ENCODE measurements around the gene GBF1.

Gene GBF1

GRCh38 chr10:102267748-102268147 lies 22.4 kb downstream of the GBF1 start:
- Mint-ChIP-seq H3K4me3 (peak overlapping the region; percentile 55), H3K27ac (peak overlapping the region; percentile 94), H3K27me3 (no peaks in the 10 kb centered on the region), H3K36me3 (ENCODE audit: low read depth) (peaks cover 27% of the 10 kb centered on the region), H3K9me3 (no peaks in the 10 kb centered on the region), H3K4me1 (peaks cover 55% of the 10 kb centered on the region)
- no peak for DNase-seq
- ATAC-seq, result peak; percentile 95

GRCh38 chr10:102268375-102268888 lies 23.1 kb downstream of the GBF1 start:
- peak; percentile 60 for ATAC-seq
- no peaks in the 10 kb centered on the region for H3K27me3 Mint-ChIP-seq
- H3K27ac Mint-ChIP-seq, result peak overlapping the region; percentile 94
- peak overlapping the region; percentile 55 for H3K4me3 Mint-ChIP-seq
- DNase-seq, result no peak
- H3K36me3 Mint-ChIP-seq (ENCODE audit: low read depth), result peaks cover 23% of the 10 kb centered on the region
- H3K4me1 Mint-ChIP-seq, result peaks cover 59% of the 10 kb centered on the region
- H3K9me3 Mint-ChIP-seq, result no peaks in the 10 kb centered on the region

GRCh38 chr10:102269017-102269416 lies 23.7 kb downstream of the GBF1 start:
- H3K4me3 Mint-ChIP-seq, result peak overlapping the region; percentile 55
- no peaks in the 10 kb centered on the region for H3K9me3 Mint-ChIP-seq
- H3K36me3 Mint-ChIP-seq (ENCODE audit: low read depth), result peaks cover 23% of the 10 kb centered on the region
- peak overlapping the region; percentile 94 for H3K27ac Mint-ChIP-seq
- no peak for ATAC-seq
- H3K4me1 Mint-ChIP-seq, result peaks cover 65% of the 10 kb centered on the region
- no peaks in the 10 kb centered on the region for H3K27me3 Mint-ChIP-seq
- no peak for DNase-seq

DNA sequence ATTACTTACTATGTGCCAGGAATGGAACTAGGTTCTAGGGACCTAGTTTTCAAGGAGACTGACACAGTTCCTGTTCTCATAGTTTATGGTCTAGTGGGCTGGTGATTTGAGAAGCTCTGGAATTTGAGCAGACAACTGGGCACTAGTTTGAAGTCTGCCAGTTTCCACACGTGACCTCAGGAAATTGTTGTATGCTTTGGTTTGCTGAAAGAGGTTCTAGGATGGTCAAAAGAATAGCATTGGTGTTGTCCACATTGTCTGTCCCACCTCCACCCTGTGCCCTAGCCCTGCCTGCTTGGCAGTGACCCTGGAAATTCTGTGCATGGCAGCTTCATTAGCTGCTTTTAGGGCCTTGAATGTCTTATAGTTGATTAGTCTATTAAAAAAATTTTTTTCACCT lies 28.7 kb downstream of the GBF1 start:
- ATAC-seq (no peak), DNase-seq (no peak)
- peaks cover 14% of the 10 kb centered on the region for H3K36me3 Mint-ChIP-seq (ENCODE audit: low read depth)
- no peak overlapping the region for H3K27ac Mint-ChIP-seq
- no peaks in the 10 kb centered on the region for H3K9me3 Mint-ChIP-seq
- H3K4me3 Mint-ChIP-seq, result no peak overlapping the region
- peaks cover 31% of the 10 kb centered on the region for H3K4me1 Mint-ChIP-seq
- H3K27me3 Mint-ChIP-seq, result no peaks in the 10 kb centered on the region

DNA sequence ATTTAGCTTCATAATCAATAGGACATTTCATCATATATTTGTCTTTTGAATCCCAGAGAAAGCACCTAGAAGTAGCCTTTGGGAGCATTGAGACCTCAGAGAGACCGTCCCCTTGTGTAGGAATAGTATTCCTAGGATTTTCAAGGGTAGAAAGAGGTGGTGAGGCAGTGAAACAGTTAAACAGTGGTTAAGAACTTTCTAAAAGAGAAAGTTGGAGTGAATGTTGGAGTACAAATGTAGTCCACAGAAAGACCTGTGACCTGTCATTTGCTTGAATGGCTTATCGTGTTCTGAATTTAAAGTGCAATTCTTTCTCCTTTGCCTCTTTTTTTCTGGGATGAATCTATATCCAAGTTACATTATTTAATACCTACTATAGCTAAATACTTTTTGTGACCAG lies 30.0 kb downstream of the GBF1 start:
- Mint-ChIP-seq H3K27me3 (no peaks in the 10 kb centered on the region), H3K4me3 (no peak overlapping the region), H3K27ac (no peak overlapping the region), H3K4me1 (peaks cover 35% of the 10 kb centered on the region), H3K36me3 (ENCODE audit: low read depth) (peaks cover 12% of the 10 kb centered on the region), H3K9me3 (no peaks in the 10 kb centered on the region)
- no peak for DNase-seq
- ATAC-seq, result no peak

GRCh38 chr10:102279104-102279503 lies 33.8 kb downstream of the GBF1 start:
- H3K27me3 Mint-ChIP-seq, result no peaks in the 10 kb centered on the region
- no peak overlapping the region for H3K27ac Mint-ChIP-seq
- peaks cover 42% of the 10 kb centered on the region for H3K4me1 Mint-ChIP-seq
- H3K36me3 Mint-ChIP-seq (ENCODE audit: low read depth), result peaks cover 8% of the 10 kb centered on the region
- ATAC-seq (no peak), DNase-seq (no peak)
- no peak overlapping the region for H3K4me3 Mint-ChIP-seq
- no peaks in the 10 kb centered on the region for H3K9me3 Mint-ChIP-seq

GRCh38 chr10:102280397-102281101 lies 35.2 kb downstream of the GBF1 start:
- peaks cover 8% of the 10 kb centered on the region for H3K36me3 Mint-ChIP-seq (ENCODE audit: low read depth)
- H3K27me3 Mint-ChIP-seq, result no peaks in the 10 kb centered on the region
- H3K4me3 Mint-ChIP-seq, result peak overlapping the region; percentile 15
- no peak for DNase-seq
- H3K27ac Mint-ChIP-seq, result peak overlapping the region; percentile 20
- ATAC-seq, result no peak
- H3K9me3 Mint-ChIP-seq, result no peaks in the 10 kb centered on the region
- peaks cover 55% of the 10 kb centered on the region for H3K4me1 Mint-ChIP-seq

DNA sequence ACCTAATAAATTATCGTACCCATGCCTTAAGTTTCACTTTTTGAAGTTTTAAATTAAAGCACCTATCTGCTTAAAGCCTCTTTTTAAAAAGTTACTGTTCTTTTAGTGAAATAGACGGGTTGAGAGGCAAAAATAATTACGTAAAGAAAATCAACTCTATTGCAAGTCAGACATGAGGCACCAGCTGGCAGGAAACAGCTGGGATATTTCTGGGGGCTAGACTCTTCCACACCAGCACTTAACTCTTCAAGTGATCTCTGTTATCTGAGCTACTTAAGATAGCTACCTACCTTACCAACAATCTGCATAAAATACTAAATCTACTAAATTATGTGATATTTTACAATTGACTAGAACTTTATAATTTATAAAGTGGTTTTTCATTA lies 35.8 kb downstream of the GBF1 start:
- Mint-ChIP-seq H3K4me1 (peaks cover 60% of the 10 kb centered on the region), H3K27ac (peak overlapping the region; percentile 20), H3K27me3 (no peaks in the 10 kb centered on the region), H3K4me3 (no peak overlapping the region), H3K36me3 (ENCODE audit: low read depth) (peaks cover 8% of the 10 kb centered on the region), H3K9me3 (no peaks in the 10 kb centered on the region)
- ATAC-seq, result no peak
- no peak for DNase-seq

GRCh38 chr10:102283488-102283887 lies 38.2 kb downstream of the GBF1 start:
- H3K9me3 Mint-ChIP-seq, result no peaks in the 10 kb centered on the region
- H3K4me1 Mint-ChIP-seq, result peaks cover 80% of the 10 kb centered on the region
- H3K4me3 Mint-ChIP-seq, result no peak overlapping the region
- H3K36me3 Mint-ChIP-seq (ENCODE audit: low read depth), result peaks cover 13% of the 10 kb centered on the region
- ATAC-seq, result peak; percentile 20
- H3K27me3 Mint-ChIP-seq, result no peaks in the 10 kb centered on the region
- peak overlapping the region; percentile 34 for H3K27ac Mint-ChIP-seq
- no peak for DNase-seq

GRCh38 chr10:102283890-102284289 lies 38.6 kb downstream of the GBF1 start:
- no peak for DNase-seq
- no peak overlapping the region for H3K4me3 Mint-ChIP-seq
- H3K9me3 Mint-ChIP-seq, result no peaks in the 10 kb centered on the region
- peaks cover 80% of the 10 kb centered on the region for H3K4me1 Mint-ChIP-seq
- no peaks in the 10 kb centered on the region for H3K27me3 Mint-ChIP-seq
- H3K36me3 Mint-ChIP-seq (ENCODE audit: low read depth), result peaks cover 13% of the 10 kb centered on the region
- no peak for ATAC-seq
- H3K27ac Mint-ChIP-seq, result peak overlapping the region; percentile 34

- Mint-ChIP-seq H3K27ac (no peak overlapping the region), H3K9me3 (no peaks in the 10 kb centered on the region), H3K27me3 (no peaks in the 10 kb centered on the region), H3K4me3 (no peak overlapping the region), H3K4me1 (peaks cover 78% of the 10 kb centered on the region), H3K36me3 (ENCODE audit: low read depth) (peaks cover 13% of the 10 kb centered on the region)
- DNase-seq (no peak), ATAC-seq (no peak)
Measured at GRCh38 chr10:102284531-102284930, 39.2 kb downstream of the GBF1 start.

DNA sequence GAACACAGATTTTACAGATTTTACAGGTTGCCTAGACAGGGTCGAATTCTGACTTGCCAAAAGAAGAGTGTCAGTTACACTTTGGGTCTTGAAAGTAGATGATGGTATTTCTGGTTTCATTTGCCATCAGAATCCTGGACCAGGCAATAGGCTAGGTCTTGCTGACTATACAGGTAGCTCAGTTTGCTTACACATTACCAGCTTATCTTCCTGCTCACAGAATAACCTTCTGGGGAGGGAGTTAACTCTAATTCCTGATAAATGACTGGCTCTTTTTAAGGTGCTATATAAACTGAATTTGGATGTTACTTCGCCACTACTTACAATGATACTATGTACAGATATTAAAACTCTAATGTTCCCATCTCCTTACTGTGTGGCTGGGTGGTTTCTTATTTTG lies 39.8 kb downstream of the GBF1 start:
- no peak overlapping the region for H3K4me3 Mint-ChIP-seq
- no peaks in the 10 kb centered on the region for H3K9me3 Mint-ChIP-seq
- H3K27ac Mint-ChIP-seq, result no peak overlapping the region
- H3K36me3 Mint-ChIP-seq (ENCODE audit: low read depth), result peaks cover 11% of the 10 kb centered on the region
- DNase-seq (no peak), ATAC-seq (no peak)
- peaks cover 72% of the 10 kb centered on the region for H3K4me1 Mint-ChIP-seq
- H3K27me3 Mint-ChIP-seq, result no peaks in the 10 kb centered on the region

DNA sequence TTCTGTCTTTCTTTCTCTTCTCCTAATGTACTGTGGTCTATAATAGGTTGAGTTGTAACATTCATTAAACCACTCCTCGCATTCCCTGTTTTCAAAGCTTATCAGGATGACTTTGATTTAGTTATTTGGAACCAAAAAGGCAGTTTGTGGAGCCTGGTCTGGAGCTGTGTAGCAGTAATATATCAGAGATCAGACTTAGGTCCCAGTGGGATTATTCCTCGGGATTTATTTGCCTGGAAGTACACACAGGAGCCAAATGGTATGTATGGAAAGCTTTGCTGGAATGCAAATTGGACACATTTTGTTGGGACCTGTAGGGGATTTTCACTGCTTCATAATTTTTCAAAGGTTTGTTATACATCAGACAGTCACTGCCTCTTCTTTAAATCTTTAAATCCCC lies 40.9 kb downstream of the GBF1 start:
- peaks cover 64% of the 10 kb centered on the region for H3K4me1 Mint-ChIP-seq
- no peaks in the 10 kb centered on the region for H3K9me3 Mint-ChIP-seq
- H3K27me3 Mint-ChIP-seq, result no peaks in the 10 kb centered on the region
- ATAC-seq, result no peak
- peaks cover 10% of the 10 kb centered on the region for H3K36me3 Mint-ChIP-seq (ENCODE audit: low read depth)
- DNase-seq, result no peak
- no peak overlapping the region for H3K4me3 Mint-ChIP-seq
- H3K27ac Mint-ChIP-seq, result no peak overlapping the region

- Mint-ChIP-seq H3K4me1 (peaks cover 62% of the 10 kb centered on the region), H3K4me3 (no peak overlapping the region), H3K9me3 (no peaks in the 10 kb centered on the region), H3K36me3 (ENCODE audit: low read depth) (peaks cover 14% of the 10 kb centered on the region), H3K27me3 (no peaks in the 10 kb centered on the region), H3K27ac (peak overlapping the region; percentile 80)
- ATAC-seq (peak; percentile 96), DNase-seq (no peak)
Measured at GRCh38 chr10:102287538-102287937, 42.2 kb downstream of the GBF1 start.

- Mint-ChIP-seq H3K27me3 (no peaks in the 10 kb centered on the region), H3K9me3 (no peaks in the 10 kb centered on the region), H3K36me3 (ENCODE audit: low read depth) (peaks cover 14% of the 10 kb centered on the region), H3K27ac (peak overlapping the region; percentile 68), H3K4me1 (peaks cover 57% of the 10 kb centered on the region), H3K4me3 (no peak overlapping the region)
- no peak for DNase-seq
- no peak for ATAC-seq
Measured at GRCh38 chr10:102287991-102288390, 42.7 kb downstream of the GBF1 start.

Measured in activated naive CD8-positive, alpha-beta T cell treated with anti-CD3 and anti-CD28 coated beads, Interleukin-2, amount 50 U/mL, for 24 hours (primary cell).